Measurements from ENCODE around the gene TMEM169. TPM values are rescaled to one million over a fixed set of nuclear protein-coding genes. Genes with fewer than 3 reads are reported as not detected.

TMEM169 gene
- total and polyA plus RNA-seq, 2 of the 4 experiments (the other 2 are of a cell fraction): 0.15 to 0.54 TPM

DNA sequence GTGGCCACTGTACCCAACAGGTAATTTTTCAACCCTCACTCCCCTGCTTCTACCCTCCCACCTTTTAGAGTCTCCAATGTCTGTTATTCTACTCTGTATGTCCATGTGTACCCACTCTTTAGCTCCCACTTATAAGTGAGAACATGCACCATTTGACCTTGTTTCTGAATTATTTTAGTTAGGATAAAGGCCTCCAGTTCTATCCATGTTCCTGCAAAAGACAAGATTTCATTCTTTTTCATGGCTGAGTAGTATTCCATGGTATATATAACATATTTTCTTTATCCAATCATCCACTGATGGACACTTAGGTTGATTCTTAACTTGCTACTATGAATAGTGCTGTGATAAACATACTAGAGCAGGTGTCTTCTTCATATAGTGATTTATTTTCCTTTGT, 9.2 kb upstream of the TMEM169 start:
- POLR2A ChIA-PET (ENCODE audit: unreplicated experiment): no interaction called here
- Histone ChIP-seq H4K8ac (ENCODE audit: low read depth in 2 of 2, low read length in 2 of 2) (no peak overlapping the region), H3K14ac (replicated peaks; ENCODE audit: low read depth, low read length) (no peak overlapping the region), H2BK120ac (ENCODE audit: low read depth, low read length) (no peak overlapping the region), H3K79me1 (ENCODE audit: low read depth in 1 of 2, low read length in 2 of 2) (no peaks in the 10 kb centered on the region; a peak in 1 of 4 replicates), H3K4ac (ENCODE audit: low read depth, low read length) (no peak overlapping the region), H2AFZ (replicated peaks; ENCODE audit: low read length, poor library complexity) (no peak overlapping the region), H3K4me2 (ENCODE audit: low read depth, low read length) (no peak overlapping the region), H3K23ac (ENCODE audit: low read depth, low read length) (no peak overlapping the region), H3K9me1 (ENCODE audit: insufficient read depth, low read length) (no peaks in the 10 kb centered on the region), H2BK5ac (ENCODE audit: low read depth, low read length, poor library complexity, severe bottlenecking) (no peak overlapping the region), H3K27ac (ENCODE audit: insufficient read depth, low read length) (no peak overlapping the region), H2AK9ac (replicated peaks; ENCODE audit: low read depth, low read length, poor library complexity) (no peak overlapping the region), H2BK20ac (ENCODE audit: low read depth, low read length) (no peak overlapping the region), H4K5ac (ENCODE audit: low read depth, low read length) (no peak overlapping the region), H3K4me1 (ENCODE audit: control insufficient read depth, insufficient read depth, low read length) (no peaks in the 10 kb centered on the region), H3K18ac (ENCODE audit: low read depth, low read length) (no peak overlapping the region), H4K20me1 (ENCODE audit: insufficient read depth, low read length) (no peaks in the 10 kb centered on the region), H2BK15ac (ENCODE audit: low read depth, low read length) (no peak overlapping the region), H4K91ac (ENCODE audit: insufficient read depth, low read depth, low read length) (no peak overlapping the region), H3K9ac (ENCODE audit: low read depth, low read length) (no peak overlapping the region), H3K27me3 (ENCODE audit: control insufficient read depth, insufficient read depth, low read length) (no peaks in the 10 kb centered on the region), H3K36me3 (ENCODE audit: control insufficient read depth, insufficient read depth, low read length) (no peaks in the 10 kb centered on the region), H3K9me3 (ENCODE audit: control insufficient read depth, insufficient read depth, low read length) (no peaks in the 10 kb centered on the region), H3K4me3 (ENCODE audit: insufficient read depth, low read depth, low read length) (no peak overlapping the region), H3K56ac (ENCODE audit: extremely low read depth, insufficient read depth, low read length) (no peak overlapping the region), H2AK5ac (ENCODE audit: low read depth, low read length) (no peak overlapping the region)
- in situ Hi-C loops (cut with MboI; ENCODE audit: low sequenced_read_pairs) (no loop called here), intact Hi-C loops (cut with micrococcal nuclease) (no loop called here), dilution Hi-C loops (cut with HindIII; ENCODE audit: low sequenced_read_pairs, unreplicated experiment) (no loop called here)
- TF ChIP-seq MAZ (IDR thresholded peaks at IDR 0.05; ENCODE audit: borderline replicate concordance, low read depth, low read length) (no peak), SMC3 (IDR thresholded peaks at IDR 0.05; ENCODE audit: low read depth, low read length) (no peak), RFX5 (IDR thresholded peaks at IDR 0.05; ENCODE audit: low read depth, low read length) (no peak), RCOR1 (IDR thresholded peaks at IDR 0.05; ENCODE audit: insufficient replicate concordance, low read length) (no peak), MXI1 (IDR thresholded peaks at IDR 0.05; ENCODE audit: borderline replicate concordance, low read depth, low read length) (no peak), CHD1 (IDR thresholded peaks at IDR 0.05; ENCODE audit: low read depth, low read length) (no peak), POLR2A (IDR thresholded peaks at IDR 0.05; ENCODE audit: low read depth, low read length) (no peak), FOS (IDR thresholded peaks at IDR 0.05; ENCODE audit: low read depth, low read length) (no peak), NFE2L2 (IDR thresholded peaks at IDR 0.05; ENCODE audit: low read depth, low read length) (no peak), CEBPB (IDR thresholded peaks at IDR 0.05; ENCODE audit: low read depth, low read length) (no peak)
- TF ChIP-seq, protein P1, sequence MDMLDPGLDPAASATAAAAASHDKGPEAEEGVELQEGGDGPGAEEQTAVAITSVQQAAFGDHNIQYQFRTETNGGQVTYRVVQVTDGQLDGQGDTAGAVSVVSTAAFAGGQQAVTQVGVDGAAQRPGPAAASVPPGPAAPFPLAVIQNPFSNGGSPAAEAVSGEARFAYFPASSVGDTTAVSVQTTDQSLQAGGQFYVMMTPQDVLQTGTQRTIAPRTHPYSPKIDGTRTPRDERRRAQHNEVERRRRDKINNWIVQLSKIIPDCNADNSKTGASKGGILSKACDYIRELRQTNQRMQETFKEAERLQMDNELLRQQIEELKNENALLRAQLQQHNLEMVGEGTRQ (IDR thresholded peaks at IDR 0.05; ENCODE audit: low read depth, low read length): no peak
- TF ChIP-seq, protein P2, sequence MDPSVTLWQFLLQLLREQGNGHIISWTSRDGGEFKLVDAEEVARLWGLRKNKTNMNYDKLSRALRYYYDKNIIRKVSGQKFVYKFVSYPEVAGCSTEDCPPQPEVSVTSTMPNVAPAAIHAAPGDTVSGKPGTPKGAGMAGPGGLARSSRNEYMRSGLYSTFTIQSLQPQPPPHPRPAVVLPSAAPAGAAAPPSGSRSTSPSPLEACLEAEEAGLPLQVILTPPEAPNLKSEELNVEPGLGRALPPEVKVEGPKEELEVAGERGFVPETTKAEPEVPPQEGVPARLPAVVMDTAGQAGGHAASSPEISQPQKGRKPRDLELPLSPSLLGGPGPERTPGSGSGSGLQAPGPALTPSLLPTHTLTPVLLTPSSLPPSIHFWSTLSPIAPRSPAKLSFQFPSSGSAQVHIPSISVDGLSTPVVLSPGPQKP (IDR thresholded peaks at IDR 0.05; ENCODE audit: borderline replicate concordance, low read depth, low read length): no peak
- TF ChIP-seq, protein P3, sequence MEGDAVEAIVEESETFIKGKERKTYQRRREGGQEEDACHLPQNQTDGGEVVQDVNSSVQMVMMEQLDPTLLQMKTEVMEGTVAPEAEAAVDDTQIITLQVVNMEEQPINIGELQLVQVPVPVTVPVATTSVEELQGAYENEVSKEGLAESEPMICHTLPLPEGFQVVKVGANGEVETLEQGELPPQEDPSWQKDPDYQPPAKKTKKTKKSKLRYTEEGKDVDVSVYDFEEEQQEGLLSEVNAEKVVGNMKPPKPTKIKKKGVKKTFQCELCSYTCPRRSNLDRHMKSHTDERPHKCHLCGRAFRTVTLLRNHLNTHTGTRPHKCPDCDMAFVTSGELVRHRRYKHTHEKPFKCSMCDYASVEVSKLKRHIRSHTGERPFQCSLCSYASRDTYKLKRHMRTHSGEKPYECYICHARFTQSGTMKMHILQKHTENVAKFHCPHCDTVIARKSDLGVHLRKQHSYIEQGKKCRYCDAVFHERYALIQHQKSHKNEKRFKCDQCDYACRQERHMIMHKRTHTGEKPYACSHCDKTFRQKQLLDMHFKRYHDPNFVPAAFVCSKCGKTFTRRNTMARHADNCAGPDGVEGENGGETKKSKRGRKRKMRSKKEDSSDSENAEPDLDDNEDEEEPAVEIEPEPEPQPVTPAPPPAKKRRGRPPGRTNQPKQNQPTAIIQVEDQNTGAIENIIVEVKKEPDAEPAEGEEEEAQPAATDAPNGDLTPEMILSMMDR (conservative IDR thresholded peaks at IDR 0.05; ENCODE audit: low read depth, low read length): no peak
- no peak for DNase-seq
- ATAC-seq (ENCODE audit: low read depth): no peak
- BruUV-seq (replicated peaks): no TSS peak
- CTCF ChIA-PET: no interaction called here
